Measurements from ENCODE around the gene DNAJB6.

DNAJB6 gene

DNA sequence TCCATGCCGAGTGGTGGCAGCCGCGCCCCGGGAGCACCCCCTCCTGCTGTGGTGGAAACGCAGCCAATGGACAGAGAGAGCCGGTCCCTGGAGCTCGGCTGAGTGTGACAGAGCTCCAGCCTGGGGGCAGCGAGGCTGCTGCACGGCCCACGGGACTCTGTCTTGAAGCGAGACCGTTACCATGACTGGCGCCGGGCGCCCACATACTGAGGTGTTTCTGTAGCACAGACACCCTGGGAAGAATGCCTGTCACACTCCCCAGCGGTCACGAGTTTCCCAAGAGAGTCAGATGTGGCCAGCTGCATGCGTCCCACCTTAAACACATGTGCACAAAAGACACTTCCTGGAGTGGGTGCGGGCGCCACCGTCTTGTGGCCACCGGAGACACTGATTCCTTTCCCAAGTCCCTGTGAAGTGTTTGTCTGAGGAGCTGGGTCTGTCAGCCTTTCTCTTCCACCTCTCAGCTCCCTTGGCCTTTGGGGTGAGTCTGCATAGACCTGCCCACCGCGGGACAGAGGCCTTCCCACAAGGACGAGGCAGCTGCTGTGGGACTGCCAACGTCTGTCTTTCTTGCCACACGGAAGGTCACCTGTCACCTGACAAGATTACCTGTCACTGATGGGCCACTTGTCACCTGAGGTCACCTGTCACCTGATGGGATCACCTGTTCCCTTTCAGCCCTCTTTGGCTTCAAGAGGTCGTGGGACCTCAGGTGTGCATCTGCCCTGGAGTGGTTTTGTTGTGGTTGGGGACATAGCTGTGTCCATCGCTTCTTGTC is 94.6 kb downstream of the DNAJB6 start:
- no peak for DNase-seq

DNA sequence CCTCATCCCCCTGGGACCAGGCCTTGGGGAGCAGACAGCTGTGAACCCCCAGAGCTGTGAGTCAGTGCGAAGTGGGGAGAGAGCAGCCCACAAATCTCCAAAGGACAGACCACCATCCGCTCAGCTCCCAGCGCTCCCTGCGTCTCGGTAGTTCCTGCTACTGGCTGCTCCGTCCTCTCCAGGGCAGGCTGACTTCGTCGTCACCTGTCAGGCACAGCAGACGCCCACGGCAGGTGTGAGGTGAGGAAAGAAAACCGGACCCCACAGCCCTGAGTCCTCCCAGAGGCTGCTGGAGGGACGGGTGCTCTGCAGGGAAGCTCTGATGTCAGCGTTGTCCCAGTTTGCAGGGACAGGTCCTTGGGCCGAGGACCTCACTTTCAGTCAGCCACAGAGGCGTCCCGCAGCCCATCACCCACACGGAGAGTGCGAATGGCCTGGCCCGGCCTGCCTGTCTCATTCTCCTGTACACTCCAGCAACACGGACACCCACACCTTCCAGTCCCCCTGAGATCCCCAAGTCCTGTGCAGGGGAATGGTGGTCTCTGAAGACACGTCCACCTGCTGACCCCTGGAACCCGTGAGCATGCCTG is 95.2 kb downstream of the DNAJB6 start:
- DNase-seq = no peak

DNA sequence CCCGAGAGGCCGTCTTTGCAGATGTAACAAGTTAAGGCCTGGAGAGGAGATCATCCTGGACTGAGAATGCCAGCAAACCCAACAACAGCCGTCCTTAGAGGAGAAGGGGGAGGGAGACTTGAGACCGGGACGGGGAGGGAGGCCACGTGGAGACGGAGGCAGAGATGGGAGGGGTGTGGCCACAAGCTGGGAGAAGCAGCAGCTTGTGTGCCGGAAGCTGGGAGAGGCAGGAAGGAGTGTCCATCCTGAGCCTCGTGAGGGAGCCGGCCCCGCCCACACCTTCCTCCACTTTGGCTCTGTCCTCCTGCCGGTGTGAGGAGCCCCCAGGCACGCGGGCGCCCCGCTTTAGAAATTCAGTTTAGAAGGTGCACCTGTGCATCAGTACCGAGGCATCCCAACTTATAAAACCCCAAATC is 95.7 kb downstream of the DNAJB6 start:
- no peak for DNase-seq

DNA sequence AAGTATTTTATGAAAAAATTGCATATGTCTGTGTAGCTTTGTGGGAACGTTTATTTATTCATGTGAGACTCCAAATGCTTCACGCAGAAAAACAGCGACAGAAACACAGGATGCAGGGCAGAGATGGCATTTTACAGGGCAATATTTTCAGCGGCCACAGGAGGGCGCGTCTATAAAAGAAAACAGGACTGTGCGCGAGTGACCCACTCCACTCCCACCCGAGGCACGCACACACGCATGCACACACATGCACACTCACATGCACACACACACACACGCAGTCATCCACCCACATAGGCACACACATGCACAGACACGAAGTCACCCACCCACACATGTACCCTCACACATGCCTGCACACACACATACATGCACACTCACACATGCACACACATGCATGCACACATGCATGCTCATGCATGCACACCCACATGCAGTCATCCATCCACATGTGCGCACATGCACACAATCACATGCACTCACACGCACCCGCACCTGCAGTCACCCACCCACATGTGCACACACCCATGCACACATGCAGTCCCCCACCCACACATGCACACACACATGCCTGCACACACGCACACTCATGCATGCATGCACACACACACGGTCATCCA is 96.3 kb downstream of the DNAJB6 start:
- DNase-seq = no peak

DNA sequence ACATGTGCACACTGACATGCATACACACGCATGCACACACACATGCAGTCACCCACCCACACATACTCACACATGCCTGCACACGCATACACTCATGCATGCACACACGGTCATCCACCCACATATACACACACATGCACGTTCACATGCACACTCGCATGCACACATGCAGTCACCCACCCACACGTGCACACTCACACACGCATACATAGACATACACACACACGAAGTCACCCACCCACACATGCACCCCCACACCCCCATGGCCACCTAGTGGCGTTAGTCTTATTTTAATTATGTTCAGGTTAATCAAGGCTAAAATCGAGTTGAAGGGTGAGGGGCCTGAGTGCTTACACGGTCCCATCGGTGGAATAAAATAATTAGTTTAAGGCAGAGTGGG is 96.8 kb downstream of the DNAJB6 start:
- no peak for DNase-seq

DNA sequence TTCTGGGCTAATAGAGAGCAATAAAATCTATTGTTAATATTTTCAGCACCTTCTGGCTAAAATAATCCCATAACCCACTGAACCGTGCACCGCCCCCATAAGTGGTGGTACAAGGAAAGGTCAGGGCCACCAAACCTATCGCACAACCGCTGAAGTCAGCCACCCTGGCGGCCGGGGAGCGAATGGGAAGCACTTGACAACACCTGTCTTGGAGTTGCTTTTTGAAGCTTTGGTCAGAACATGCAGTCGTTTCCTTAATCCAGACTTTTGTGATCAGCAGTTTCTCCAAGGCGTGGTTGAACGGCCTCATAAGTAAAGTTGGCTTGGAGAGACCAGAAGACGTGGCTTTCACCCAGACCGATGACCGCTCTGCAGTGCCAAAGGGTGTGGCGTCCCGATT is 97.4 kb downstream of the DNAJB6 start:
- DNase-seq = no peak

DNA sequence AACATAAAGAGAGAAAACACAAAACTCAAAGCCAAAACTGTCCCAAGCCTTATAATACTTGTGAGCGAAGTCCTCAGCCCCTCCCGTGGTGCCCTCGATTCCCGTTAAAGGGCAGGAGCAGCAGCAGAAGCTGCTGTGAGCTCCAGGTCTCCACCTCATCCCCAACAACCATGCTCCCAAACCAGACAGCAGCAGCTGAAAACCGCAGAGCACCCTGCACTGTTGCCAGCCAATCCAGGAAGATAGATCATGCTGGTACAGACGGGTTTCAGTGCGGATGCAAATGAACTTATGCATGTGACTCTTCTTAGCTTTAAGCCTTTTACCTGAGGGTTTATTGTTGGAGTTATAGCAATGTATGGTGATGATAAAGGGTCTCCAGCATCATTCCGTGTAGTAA is 97.9 kb downstream of the DNAJB6 start:
- no peak for DNase-seq

DNA sequence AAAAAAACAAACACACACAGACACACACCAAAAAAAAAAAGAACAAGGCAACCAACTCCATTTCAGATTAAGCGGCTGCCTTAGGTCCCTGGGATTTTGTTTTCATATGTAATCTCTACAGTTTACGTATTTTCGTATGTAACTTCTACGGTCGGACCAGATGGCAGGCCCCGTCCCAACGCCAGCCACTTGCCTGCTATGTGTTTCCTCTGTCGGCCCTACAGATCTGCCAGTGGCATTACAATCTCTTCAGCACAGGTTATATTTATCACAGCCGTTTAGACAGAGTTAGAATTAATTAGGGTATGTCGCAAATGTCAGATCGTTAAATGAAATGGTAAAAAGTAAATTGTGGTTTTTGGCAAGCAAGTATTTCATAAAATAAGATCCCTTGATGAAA is 99.3 kb downstream of the DNAJB6 start:
- DNase-seq = no peak

DNA sequence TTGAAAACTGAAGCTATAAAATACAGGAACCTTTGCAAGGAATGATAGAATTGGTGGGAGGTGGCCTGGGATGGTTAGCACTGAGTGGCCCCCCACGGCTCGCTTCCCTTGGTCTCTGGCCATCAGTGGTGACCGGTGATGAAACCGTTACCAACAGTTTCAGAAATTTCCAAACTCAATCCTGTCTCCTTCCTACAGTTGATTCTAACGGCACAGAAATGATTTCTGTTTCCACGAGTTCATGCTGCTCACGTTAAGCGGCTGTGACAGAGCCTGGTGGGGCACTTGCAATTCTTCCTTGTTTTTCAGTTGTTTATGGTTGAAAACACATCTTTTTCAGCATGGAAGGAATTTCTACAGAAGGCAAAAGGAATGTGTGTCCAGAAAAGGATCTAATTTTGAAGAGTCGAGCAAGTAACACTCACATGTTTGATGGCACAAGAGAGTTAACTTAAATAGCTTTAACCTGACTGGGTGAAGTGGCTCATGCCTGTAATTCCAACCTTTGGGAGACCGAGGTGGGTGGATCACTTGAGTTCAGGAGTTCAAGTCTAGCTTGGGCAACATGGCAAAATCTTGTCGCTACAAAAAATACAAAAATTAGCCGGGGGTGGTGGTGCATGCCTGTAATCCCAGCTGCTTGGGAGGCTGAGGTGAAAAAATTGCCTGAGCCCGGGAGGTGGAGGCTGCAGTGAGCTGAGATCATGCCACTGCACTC is 100.1 kb downstream of the DNAJB6 start:
- no peak for DNase-seq

DNA sequence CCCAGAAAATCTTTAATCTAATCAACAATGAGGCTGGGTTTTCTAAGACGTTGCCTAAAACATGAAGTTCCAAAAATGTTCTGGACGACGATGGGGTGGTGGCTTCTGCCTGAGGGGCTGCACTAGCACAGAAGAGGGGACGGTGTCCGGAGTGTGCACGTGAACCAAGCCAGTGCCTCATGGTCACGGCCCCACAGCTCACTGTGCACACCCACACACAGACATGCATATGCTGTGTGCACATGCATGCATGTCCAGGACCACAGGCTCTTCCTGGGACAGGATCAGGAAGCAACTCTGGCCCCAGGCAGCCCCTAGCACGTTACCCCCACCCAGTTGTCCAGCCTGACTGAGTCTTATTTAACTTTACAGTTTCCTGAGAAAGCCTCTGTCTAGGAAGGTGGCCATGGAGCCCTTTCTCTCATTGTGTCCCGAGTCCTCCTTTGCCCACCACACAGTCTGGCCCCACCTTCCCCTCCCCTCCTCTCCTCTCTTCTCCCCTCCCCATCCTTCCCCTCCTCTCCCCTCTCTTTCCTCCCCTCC is 100.8 kb downstream of the DNAJB6 start:
- DNase-seq = no peak

DNA sequence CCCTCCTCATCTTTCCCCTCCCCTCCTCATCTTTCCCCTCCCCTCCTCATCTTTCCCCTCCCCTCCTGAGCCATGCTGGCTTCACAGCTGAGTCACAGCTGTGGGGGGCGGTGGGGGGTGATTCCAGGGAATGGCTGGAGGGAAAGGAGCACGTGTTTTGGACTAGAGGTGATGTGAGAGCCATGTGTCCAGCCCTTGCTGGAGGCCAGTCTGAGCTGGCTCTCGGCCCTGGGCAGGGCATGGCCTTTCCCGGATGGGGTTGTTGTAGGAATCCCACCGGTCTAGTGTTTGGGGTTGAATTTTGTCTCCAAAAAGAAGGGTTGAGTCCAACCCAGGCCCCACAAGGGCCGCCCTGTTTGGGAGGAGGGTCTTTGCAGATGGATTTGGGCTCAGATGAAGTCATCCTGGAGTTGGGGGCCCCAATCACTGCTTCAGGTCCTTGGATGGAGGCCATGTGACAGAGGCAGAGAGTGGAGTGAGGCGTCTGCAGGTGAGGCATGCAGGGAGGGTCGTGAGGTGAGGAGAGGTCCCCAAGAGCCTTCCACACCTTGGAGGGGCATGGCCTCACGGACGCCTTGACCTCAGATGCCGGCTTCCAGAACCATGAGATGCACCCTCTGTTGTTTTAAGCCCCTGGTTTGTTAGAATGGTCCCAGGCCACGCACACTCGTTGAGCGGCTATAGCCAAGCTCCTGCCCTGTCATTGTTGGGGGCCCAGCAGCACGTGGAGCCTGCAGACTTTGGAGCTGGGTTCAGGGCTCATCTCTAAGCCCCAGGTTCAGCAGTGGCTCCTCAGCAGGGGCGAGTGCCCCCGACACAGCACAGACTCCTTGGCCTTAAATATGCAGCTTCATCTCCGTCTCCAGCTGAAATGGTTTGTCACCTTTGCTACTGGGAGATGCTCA is 101.6 kb downstream of the DNAJB6 start:
- no peak for DNase-seq

DNA sequence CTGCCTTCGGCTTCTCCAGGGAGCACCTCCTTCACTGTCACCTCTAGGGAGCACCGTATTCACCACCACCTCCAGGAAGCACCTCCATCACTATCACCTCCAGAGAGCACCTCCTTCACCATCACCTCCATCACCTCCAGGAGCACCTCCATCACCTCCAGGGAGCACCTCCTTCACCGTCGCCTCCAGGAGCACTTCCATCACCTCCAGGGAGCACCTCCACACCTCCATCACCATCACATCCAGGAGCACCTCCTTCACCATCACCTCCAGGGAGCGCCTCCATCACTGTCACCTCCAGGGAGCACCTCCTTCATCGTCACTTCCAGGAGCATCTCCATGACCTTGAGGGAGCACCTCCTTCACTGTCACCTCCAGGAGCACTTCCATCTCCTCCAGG is 102.3 kb downstream of the DNAJB6 start:
- no peak for DNase-seq

DNA sequence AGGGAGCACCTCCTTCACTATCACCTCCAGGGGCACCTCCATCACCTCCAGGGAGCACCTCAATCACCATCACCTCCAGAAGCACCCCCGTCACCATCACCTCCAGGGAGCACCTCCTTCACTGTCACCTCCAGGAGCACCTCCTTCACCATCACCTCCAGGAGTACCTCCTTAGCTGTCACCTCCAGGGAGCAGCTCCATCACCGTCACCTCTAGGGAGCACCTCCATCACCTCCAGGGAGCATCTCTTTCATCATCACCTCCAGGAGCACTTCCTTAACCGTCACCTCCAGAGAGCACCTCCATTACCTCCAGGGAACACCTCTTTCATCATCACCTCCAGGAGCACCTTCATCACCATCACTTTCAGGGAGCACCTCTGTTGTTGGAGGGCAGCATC is 103.0 kb downstream of the DNAJB6 start:
- DNase-seq = no peak

DNA sequence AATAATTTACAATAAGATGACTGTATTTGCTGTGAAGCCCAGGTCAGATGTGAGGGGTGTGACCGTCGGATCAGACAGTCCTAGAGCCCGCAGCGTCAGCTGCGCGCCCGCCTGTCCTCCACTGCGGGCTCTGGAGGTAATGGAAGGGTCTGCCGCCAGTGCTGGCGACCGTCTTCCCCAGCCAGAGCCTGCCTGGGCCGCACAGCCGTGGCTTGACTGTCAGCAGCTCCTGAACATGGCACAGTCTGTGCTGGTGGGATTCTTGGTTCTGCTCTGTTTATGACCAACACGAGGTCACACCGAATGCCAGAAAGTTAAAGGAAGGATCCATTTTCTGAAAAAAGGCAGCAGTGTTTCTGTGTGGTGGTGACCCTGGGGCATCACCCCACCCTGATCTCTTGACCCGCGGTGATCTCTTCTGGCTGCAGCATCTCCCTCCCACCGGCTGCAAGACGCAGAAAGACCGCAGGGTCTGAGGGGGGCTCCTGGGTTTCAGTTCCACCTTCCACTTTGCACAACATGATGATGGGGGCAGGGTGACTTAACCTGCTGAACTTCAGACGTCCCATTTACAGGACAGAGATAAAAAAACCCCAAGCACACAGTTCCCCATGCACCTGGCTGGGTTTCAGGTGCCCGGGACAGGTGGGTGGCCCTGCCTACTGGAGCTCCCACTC is 103.7 kb downstream of the DNAJB6 start:
- no peak for DNase-seq

DNA sequence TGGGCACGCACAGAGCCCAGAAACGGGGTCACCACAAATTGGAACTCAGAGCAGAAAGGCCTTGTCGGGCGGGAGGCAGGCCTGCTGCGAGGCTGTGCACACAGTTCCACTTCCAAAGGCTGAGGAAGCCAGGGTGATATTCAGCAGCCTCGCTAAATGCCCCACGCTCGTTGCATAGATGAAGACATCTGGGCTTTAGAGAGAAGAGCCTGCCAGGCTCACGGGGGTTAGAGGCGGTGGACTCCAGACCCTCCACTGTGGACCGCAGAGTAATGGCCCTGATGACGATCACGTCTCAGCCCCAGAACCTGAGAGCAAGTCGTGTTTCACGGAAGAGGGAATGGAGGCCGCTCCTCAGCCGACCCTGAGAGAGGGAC is 104.2 kb downstream of the DNAJB6 start:
- no peak for DNase-seq

DNA sequence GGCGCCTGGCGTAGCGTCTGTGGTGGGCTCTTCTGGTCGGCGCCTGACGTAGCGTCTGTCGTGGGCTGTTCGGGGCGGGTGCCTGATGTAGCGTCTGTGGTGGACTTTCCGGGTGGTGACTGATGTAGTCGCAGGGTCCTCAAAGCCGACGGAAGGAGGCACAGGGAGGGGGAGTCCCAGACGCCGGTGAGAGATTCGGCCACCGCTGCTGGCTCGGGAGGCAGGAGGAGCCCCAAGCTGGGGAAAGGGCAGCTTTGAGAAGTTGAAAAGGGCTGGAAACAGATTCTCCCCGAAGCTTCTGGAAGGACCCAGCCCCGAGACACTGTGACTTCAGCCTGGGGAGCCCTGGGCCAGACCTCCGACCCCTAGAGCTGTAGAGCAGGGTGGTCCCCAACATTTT is 105.7 kb downstream of the DNAJB6 start:
- DNase-seq = no peak

DNA sequence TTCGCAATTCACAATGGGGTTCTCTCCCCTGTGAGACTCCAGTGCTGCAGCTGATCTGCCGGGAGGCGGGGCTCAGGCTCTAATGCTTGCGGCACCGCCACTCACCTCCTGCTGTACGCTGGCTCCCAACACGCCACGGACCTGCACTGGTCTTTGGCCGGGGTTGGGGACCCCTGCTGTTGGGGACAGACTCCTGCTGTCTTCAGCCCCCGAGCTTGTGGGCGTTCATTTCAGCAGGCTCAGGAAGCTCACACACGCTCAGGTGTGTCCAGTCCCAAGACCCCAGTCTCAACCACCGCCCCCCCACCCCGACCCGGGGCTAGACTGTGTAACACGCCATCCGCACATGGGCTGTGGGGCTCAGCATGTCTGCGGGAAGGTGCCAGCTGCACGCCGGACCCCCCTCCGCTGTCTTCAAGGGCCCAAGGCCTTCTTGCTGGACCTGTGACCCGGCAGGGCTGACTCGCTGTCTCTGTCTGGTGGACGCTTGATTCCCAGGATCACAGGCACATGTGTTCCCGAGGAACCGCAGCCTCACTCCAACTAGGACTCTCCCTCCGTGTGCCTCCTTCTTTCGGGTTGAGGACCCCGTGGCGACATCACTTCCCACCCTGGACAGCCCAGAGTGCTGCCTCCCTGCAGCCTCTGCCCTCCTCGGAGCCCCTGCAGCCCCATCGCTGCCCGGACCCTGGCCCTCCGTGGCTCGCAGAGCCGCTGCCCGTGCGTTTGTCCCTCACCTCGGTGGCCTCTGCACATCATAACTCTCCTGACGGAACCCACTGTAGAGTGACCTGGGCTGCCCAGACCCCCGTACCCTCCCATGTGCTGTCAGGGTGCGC is 106.4 kb downstream of the DNAJB6 start:
- DNase-seq = no peak

DNA sequence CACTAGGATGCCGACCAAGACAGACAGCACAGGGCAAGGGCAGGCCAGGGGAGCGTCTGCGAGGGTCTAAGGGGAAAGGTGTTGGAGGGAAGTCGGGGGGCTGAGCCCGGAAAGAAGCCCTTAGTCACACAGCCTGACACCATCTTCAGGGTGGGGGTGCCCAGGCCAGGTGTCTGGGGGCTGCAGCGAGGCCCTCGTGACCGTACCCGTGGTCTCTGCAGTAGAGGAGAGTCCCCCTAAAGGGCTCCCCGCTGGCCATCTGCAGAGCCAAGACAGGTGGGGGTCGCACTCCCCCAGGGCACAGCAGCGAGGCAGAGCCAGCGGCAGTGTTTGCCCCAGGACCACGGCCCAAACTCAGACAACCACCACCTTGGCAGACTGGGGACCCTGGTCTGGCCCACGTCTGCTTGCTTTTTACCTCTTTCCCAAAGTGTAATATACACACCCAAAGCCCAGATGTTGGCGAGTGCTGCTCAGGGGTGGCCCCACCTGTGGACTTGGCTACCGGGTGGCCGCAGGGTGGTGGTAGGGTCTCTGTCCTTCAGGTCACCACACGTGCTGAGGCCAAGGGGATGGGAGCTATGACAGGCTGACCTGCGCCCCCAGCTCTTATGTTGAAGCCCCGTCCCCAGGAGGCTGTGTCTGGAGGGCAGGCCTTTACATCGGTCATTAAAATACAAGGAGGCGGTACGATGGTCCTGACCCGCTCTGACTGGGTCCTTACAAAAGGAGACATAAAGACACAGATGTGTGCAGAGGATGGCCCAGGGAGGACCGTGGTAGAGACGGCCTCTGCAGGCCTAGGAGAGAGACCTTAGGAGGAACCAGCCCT is 107.4 kb downstream of the DNAJB6 start:
- DNase-seq = no peak

DNA sequence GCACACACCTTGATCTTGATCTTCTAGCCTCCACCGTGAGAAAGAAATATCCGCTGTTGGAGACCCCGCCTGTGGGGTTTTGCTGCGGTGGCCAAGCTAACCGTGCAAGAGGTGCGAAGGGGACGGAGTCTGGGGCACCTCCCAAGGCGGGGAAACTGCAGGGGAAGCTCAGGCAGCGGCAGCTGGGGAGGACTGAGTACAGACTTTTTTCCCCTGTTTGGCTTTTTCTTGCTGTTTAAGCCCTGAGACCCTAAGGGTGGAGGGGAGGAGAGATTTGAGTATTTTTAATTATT is 108.0 kb downstream of the DNAJB6 start:
- DNase-seq = no peak

DNA sequence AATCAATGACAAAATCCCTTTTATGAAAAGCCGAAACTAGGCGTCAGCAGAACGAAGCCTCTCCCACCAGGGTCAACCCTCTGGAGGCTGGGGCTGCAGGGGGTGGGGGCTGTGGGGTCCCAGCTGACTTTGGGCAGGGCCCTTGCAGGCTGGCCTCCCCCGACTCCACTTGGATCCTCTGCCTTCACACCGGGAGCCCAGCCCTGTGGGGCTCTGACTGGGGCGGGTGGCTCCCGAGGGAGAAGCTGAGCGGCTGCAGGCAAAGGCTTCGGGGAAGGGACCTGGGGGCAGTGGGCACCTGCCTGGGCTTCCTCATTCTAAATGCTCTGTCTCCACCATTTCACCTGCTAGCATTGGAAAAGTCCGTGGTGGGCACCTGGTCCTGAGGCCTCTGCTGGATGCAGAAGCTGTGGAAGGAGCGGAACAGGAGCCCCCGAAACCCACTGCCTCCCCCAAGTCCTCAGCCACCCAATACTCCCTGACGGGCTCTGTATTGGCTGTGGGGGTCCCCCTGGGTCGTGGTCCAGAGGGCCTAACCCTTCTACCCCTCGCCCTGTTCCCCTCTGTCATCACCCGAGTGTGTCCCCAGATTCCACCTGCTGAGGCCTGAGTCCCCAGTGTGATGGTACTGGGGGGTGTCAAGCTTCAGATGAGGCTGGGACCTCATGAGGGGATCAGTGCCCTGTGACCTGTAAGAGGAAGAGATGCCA is 108.6 kb downstream of the DNAJB6 start:
- DNase-seq = no peak

All from SIG-M5 (cell line).